IMR-90 (cell line): ENCODE data around the gene ZNF232. TPM values are rescaled to one million over a fixed set of nuclear protein-coding genes. Genes with fewer than 3 reads are reported as not detected.

Experiments used
- ATAC-seq: fragments of 200-7000 bp; cut with Tn5 transposase; 2 replicates; pipeline ENCODE4 v1.9.1; 2020; ENCODE audit warnings: low read depth, mild to moderate bottlenecking, moderate library complexity
- BruUV-seq: library from RNA; stranded (reverse); fragments of 400-500 nt; replicated peaks from 2 replicates; lab custom pipeline; 2021; lab: Mats Ljungman, UMichigan
- CTCF ChIA-PET: fragments of 300-600 bp; formaldehyde crosslinking; extraction: SDS; loops from one replicate; lab custom pipeline; 2021; ENCODE audit warnings: antibody characterized with exemption; lab: Yijun Ruan, JAX
- POLR2A ChIA-PET: fragments of 300-600 bp; sonication (Branson Sonifier 250); formaldehyde crosslinking; loops from one replicate; lab custom pipeline; 2022; ENCODE audit warnings: antibody characterized with exemption; ENCODE audit not compliant: unreplicated experiment; lab: Charles Lee
- DNase-seq: peaks from one replicate; pipeline ENCODE4 v3.0.0; 2013
- H2AFZ ChIP-seq: replicated peaks from 2 replicates; pipeline ENCODE3; 2013; ENCODE audit warnings: low read length, mild to moderate bottlenecking; ENCODE audit not compliant: poor library complexity
- H2AK5ac ChIP-seq: 2 replicates; pipeline ENCODE4 v1.6.1; 2013; ENCODE audit warnings: low read depth, low read length, inconsistent platforms
- H2AK9ac ChIP-seq: replicated peaks from 2 replicates; pipeline ENCODE3; 2013; ENCODE audit warnings: mild to moderate bottlenecking, low read depth, low read length, moderate library complexity; ENCODE audit not compliant: poor library complexity
- H2BK120ac ChIP-seq: 2 replicates; pipeline ENCODE4 v1.6.1; 2013; ENCODE audit warnings: low read depth, low read length, inconsistent platforms
- H2BK15ac ChIP-seq: 3 replicates; pipeline ENCODE4 v1.6.1; 2013; ENCODE audit warnings: low read depth, low read length, inconsistent platforms
- H2BK20ac ChIP-seq: 2 replicates; pipeline ENCODE4 v1.6.1; 2013; ENCODE audit warnings: low read depth, mild to moderate bottlenecking, inconsistent platforms, low read length, moderate library complexity
- H2BK5ac ChIP-seq: 2 replicates; pipeline ENCODE4 v1.6.1; 2013; ENCODE audit warnings: mild to moderate bottlenecking, low read depth, low read length, inconsistent platforms; ENCODE audit not compliant: poor library complexity, severe bottlenecking
- H3K14ac ChIP-seq: replicated peaks from 2 replicates; pipeline ENCODE4 v1.6.1; 2013; ENCODE audit warnings: low read depth, low read length, inconsistent platforms
- H3K18ac ChIP-seq: 2 replicates; pipeline ENCODE4 v1.6.1; 2013; ENCODE audit warnings: low read depth, low read length, control low read depth
- H3K23ac ChIP-seq: 2 replicates; pipeline ENCODE4 v1.6.1; 2013; ENCODE audit warnings: low read depth, low read length, inconsistent platforms
- H3K27ac ChIP-seq: 2 replicates; pipeline ENCODE4 v1.5.1; 2013; ENCODE audit warnings: mild to moderate bottlenecking, control low read depth, low read length; ENCODE audit not compliant: insufficient read depth
- H3K27me3 ChIP-seq: 2 replicates; pipeline ENCODE4 v1.6.1; 2013; ENCODE audit warnings: low read length; ENCODE audit not compliant: control insufficient read depth, insufficient read depth
- H3K36me3 ChIP-seq: 2 replicates; pipeline ENCODE4 v1.6.1; 2013; ENCODE audit warnings: low read length, mixed read lengths; ENCODE audit not compliant: control insufficient read depth, insufficient read depth
- H3K4ac ChIP-seq: 2 replicates; pipeline ENCODE4 v1.6.1; 2013; ENCODE audit warnings: low read depth, low read length, inconsistent platforms
- H3K4me1 ChIP-seq: 2 replicates; pipeline ENCODE4 v1.6.1; 2013; ENCODE audit warnings: low read length, mixed read lengths; ENCODE audit not compliant: control insufficient read depth, insufficient read depth
- H3K4me2 ChIP-seq: 2 replicates; pipeline ENCODE4 v1.6.1; 2013; ENCODE audit warnings: low read depth, mild to moderate bottlenecking, control low read depth, low read length, moderate library complexity
- H3K4me3 ChIP-seq: 2 replicates; pipeline ENCODE4 v1.5.1; 2013; ENCODE audit warnings: low read depth, mild to moderate bottlenecking, control low read depth, low read length, moderate library complexity; ENCODE audit not compliant: insufficient read depth
- H3K56ac ChIP-seq: 2 replicates; pipeline ENCODE4 v1.6.1; 2013; ENCODE audit warnings: low read length, inconsistent platforms; ENCODE audit not compliant: insufficient read depth; ENCODE audit errors: extremely low read depth
- H3K79me1 ChIP-seq, 2 experiments: 2 replicates each; pipeline ENCODE4 v1.6.1; 2013; ENCODE audit warnings: low read length in 2 of 2, inconsistent platforms in 1 of 2, low read depth in 1 of 2
- H3K9ac ChIP-seq: 2 replicates; pipeline ENCODE4 v1.6.1; 2013; ENCODE audit warnings: low read depth, low read length, control low read depth
- H3K9me1 ChIP-seq: 2 replicates; pipeline ENCODE4 v1.6.1; 2013; ENCODE audit warnings: low read length, inconsistent platforms; ENCODE audit not compliant: insufficient read depth
- H3K9me3 ChIP-seq: 2 replicates; pipeline ENCODE4 v1.6.1; 2013; ENCODE audit warnings: low read length; ENCODE audit not compliant: control insufficient read depth, insufficient read depth
- H4K20me1 ChIP-seq: 2 replicates; pipeline ENCODE4 v1.6.1; 2013; ENCODE audit warnings: low read length, inconsistent platforms; ENCODE audit not compliant: insufficient read depth
- H4K5ac ChIP-seq: 2 replicates; pipeline ENCODE4 v1.6.1; 2013; ENCODE audit warnings: mild to moderate bottlenecking, low read depth, low read length, control low read depth
- H4K8ac ChIP-seq, 2 experiments: 2 replicates each; pipeline ENCODE4 v1.6.1; 2013; ENCODE audit warnings: low read depth in 2 of 2, low read length in 2 of 2, control low read depth in 1 of 2, inconsistent platforms in 1 of 2
- H4K91ac ChIP-seq: 2 replicates; pipeline ENCODE4 v1.6.1; 2013; ENCODE audit warnings: low read depth, low read length, inconsistent platforms; ENCODE audit not compliant: insufficient read depth
- BHLHE40 ChIP-seq: fragments of 150-350 bp; IDR thresholded peaks from 2 replicates; pipeline ENCODE4 v1.6.1; 2016; ENCODE audit warnings: mild to moderate bottlenecking, low read depth, low read length
- CEBPB ChIP-seq: IDR thresholded peaks from 2 replicates; pipeline ENCODE4 v1.6.1; 2012; ENCODE audit warnings: low read depth, low read length, improper control_type of control experiment
- MAFK ChIP-seq: IDR thresholded peaks from 2 replicates; pipeline ENCODE4 v1.6.1; 2012; ENCODE audit warnings: low read depth, low read length, improper control_type of control experiment
- MAZ ChIP-seq: IDR thresholded peaks from 2 replicates; pipeline ENCODE4 v1.6.1; 2012; ENCODE audit warnings: low read depth, mild to moderate bottlenecking, low read length, improper control_type of control experiment, moderate library complexity, borderline replicate concordance
- RFX5 ChIP-seq: IDR thresholded peaks from 2 replicates; pipeline ENCODE4 v1.8.0; 2012; ENCODE audit warnings: low read depth, mild to moderate bottlenecking, low read length, moderate library complexity
- WGBS, 2 experiments: methylation state at CpG; one replicate each; pipeline versions ENCODE4 v1.1.5 to v1.1.7; 2013; ENCODE audit warnings: missing lambda C conversion rate in 2 of 2; ENCODE audit not compliant: insufficient read length in 1 of 2; ENCODE audit errors: extremely low coverage in 2 of 2; 5-methylcytosine and 5-hydroxymethylcytosine counted together
- dilution Hi-C: fragments of 300-500 bp; cut with HindIII; formaldehyde crosslinking; loops from one replicate; pipeline ENCODE4 v1.14.3; 2018; ENCODE audit warnings: low sequenced_read_pairs; ENCODE audit not compliant: unreplicated experiment
- in situ Hi-C: fragments of 300-500 bp; cut with MboI; formaldehyde crosslinking; loops from 3 replicates; pipeline ENCODE4 v1.14.3; 2019; ENCODE audit warnings: low sequenced_read_pairs, inconsistent platforms, mixed read lengths
- intact Hi-C: fragments of 100-400 bp; cut with micrococcal nuclease; formaldehyde crosslinking; loops from 2 replicates; pipeline ENCODE4 v1.10.0; 2022
- polyA plus RNA-seq, 3 experiments: library from polyadenylated mRNA; depleted of rRNA; stranded (reverse); fragments of >200 nt; gene quantifications; 2 replicates each; pipeline ENCODE4 v1.2.3, GENCODE V29; 2012; ENCODE audit warnings: low replicate concordance in 1 of 3
- total RNA-seq: library from RNA; depleted of rRNA; stranded (reverse); fragments of >200 nt; gene quantifications from 2 replicates; pipeline ENCODE4 v1.2.3, GENCODE V29; 2012
- TF ChIP-seq, protein P1 (sequence below): fragments of 150-350 bp; IDR thresholded peaks from 2 replicates; pipeline ENCODE4 v1.6.1; 2016; ENCODE audit warnings: low read depth, mild to moderate bottlenecking, low read length, moderate library complexity, borderline replicate concordance
- TF ChIP-seq, protein P2 (sequence below): fragments of 150-350 bp; IDR thresholded peaks from 2 replicates; pipeline ENCODE4 v1.6.1; 2017; ENCODE audit warnings: mild to moderate bottlenecking, antibody characterized with exemption, low read length, low read depth

The ZNF232 gene
- total and polyA plus RNA-seq, 2 of the 4 experiments (the other 2 are of a cell fraction), result 3.2 to 6.5 TPM

DNA sequence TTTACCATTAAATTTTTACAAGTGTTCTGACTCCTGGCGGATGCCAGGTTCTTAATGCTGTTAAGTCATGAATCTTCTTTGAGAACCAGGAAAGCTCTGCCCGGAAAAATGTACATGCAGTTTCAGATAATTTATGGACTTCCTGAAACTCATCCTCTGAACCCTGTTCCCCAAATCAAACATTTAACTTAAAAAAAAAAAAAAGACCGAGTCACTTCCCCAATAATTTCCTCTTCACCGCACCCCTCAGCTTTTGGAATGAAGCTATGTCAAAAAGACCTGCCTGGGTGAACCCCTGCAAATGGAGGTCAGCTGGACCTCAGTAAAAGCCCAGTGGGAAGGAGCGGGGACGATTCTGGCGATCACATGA lies 15.0 kb downstream of the ZNF232 start:
- ChIA-PET CTCF (no interaction called here), POLR2A (no interaction called here)
- H2BK20ac ChIP-seq, result no peak overlapping the region
- no peak overlapping the region for H2AK5ac ChIP-seq
- no peak overlapping the region for H3K23ac ChIP-seq
- H3K9me3 ChIP-seq, result peaks cover 77% of the 10 kb centered on the region
- H3K79me1 ChIP-seq, result no peaks in the 10 kb centered on the region
- WGBS, 2 experiments, result 13% methylated on average over 4 of the region's 7 CpGs; no CpG with 5 or more reads in 1 of the 2 experiments
- no peak overlapping the region for H4K5ac ChIP-seq
- no peak overlapping the region for H4K91ac ChIP-seq
- H3K27ac ChIP-seq, result no peak overlapping the region
- H3K56ac ChIP-seq, result no peak overlapping the region
- H3K27me3 ChIP-seq, result peaks cover 8% of the 10 kb centered on the region; the same call in 1 of the 2 replicates
- dilution Hi-C loops (no loop called here), in situ Hi-C loops (no loop called here), intact Hi-C loops (loop anchor here (10.0 kb wide), 1 partner anchor 88 kb away; no protein-coding TSS in a partner anchor)
- no peak overlapping the region for H4K8ac ChIP-seq
- no peak overlapping the region for H2AFZ ChIP-seq
- no peak overlapping the region for H2BK120ac ChIP-seq
- ATAC-seq (no peak), DNase-seq (no peak)
- no peak overlapping the region for H3K4ac ChIP-seq
- H3K14ac ChIP-seq, result no peak overlapping the region
- no peak overlapping the region for H3K4me2 ChIP-seq
- H3K4me1 ChIP-seq, result no peaks in the 10 kb centered on the region
- H3K18ac ChIP-seq, result no peak overlapping the region
- H2BK15ac ChIP-seq, result no peak overlapping the region
- no peak overlapping the region for H3K9ac ChIP-seq
- BruUV-seq, result no TSS peak
- no peak overlapping the region for H2AK9ac ChIP-seq
- TF ChIP-seq, protein P1, sequence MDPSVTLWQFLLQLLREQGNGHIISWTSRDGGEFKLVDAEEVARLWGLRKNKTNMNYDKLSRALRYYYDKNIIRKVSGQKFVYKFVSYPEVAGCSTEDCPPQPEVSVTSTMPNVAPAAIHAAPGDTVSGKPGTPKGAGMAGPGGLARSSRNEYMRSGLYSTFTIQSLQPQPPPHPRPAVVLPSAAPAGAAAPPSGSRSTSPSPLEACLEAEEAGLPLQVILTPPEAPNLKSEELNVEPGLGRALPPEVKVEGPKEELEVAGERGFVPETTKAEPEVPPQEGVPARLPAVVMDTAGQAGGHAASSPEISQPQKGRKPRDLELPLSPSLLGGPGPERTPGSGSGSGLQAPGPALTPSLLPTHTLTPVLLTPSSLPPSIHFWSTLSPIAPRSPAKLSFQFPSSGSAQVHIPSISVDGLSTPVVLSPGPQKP, result no peak
- TF ChIP-seq BHLHE40, result no peak
- TF ChIP-seq, protein P2, sequence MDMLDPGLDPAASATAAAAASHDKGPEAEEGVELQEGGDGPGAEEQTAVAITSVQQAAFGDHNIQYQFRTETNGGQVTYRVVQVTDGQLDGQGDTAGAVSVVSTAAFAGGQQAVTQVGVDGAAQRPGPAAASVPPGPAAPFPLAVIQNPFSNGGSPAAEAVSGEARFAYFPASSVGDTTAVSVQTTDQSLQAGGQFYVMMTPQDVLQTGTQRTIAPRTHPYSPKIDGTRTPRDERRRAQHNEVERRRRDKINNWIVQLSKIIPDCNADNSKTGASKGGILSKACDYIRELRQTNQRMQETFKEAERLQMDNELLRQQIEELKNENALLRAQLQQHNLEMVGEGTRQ, result no peak
- no peak for TF ChIP-seq CEBPB
- TF ChIP-seq MAFK, result no peak
- no peak for TF ChIP-seq MAZ
- no peak for TF ChIP-seq RFX5
- no peaks in the 10 kb centered on the region for H3K36me3 ChIP-seq
- H3K9me1 ChIP-seq, result no peaks in the 10 kb centered on the region
- H4K20me1 ChIP-seq, result no peaks in the 10 kb centered on the region
- H3K4me3 ChIP-seq, result no peak overlapping the region
- H2BK5ac ChIP-seq, result no peak overlapping the region
